NCI-H69 (cell line): Measurements from ENCODE around the gene DDX1.

Experiments used
- DNase-seq: peaks from one replicate; lab custom pipeline; 2025; lab: John Stamatoyannopoulos, UW

Gene DDX1

GRCh38 chr2:15562354-15563031 lies 29.2 kb upstream of the DDX1 start:
- DNase-seq: no peak

GRCh38 chr2:15563227-15564100 lies 28.2 kb upstream of the DDX1 start:
- no peak for DNase-seq

GRCh38 chr2:15565392-15565791 lies 26.3 kb upstream of the DDX1 start:
- DNase-seq: no peak

- DNase-seq: no peak
Observed at GRCh38 chr2:15565994-15566671, 25.5 kb upstream of the DDX1 start.

- DNase-seq: no peak
Observed at GRCh38 chr2:15566912-15567311, 24.8 kb upstream of the DDX1 start.

- no peak for DNase-seq
Observed at GRCh38 chr2:15568874-15569273, 22.8 kb upstream of the DDX1 start.

GRCh38 chr2:15570104-15570503 lies 21.6 kb upstream of the DDX1 start:
- DNase-seq: no peak

- no peak for DNase-seq
Observed at GRCh38 chr2:15571729-15572128, 19.9 kb upstream of the DDX1 start.

GRCh38 chr2:15577071-15577735 lies 14.5 kb upstream of the DDX1 start:
- DNase-seq: peak; percentile 79

GRCh38 chr2:15579641-15580040 lies 12.0 kb upstream of the DDX1 start:
- no peak for DNase-seq

- DNase-seq: no peak
Observed at GRCh38 chr2:15580451-15580850, 11.2 kb upstream of the DDX1 start.

GRCh38 chr2:15582710-15583357 lies 8.8 kb upstream of the DDX1 start:
- no peak for DNase-seq

GRCh38 chr2:15583826-15584225 lies 7.8 kb upstream of the DDX1 start:
- DNase-seq: no peak

GRCh38 chr2:15584316-15584715 lies 7.4 kb upstream of the DDX1 start:
- no peak for DNase-seq

- DNase-seq: no peak
Observed at GRCh38 chr2:15584767-15585469, 6.8 kb upstream of the DDX1 start.

- DNase-seq: peak; percentile 65
Observed at GRCh38 chr2:15588329-15588919, 3.2 kb upstream of the DDX1 start.

GRCh38 chr2:15591373-15591691 lies 336 bp upstream of the DDX1 start:
- no peak for DNase-seq

GRCh38 chr2:15593327-15593705 lies 1.6 kb downstream of the DDX1 start:
- DNase-seq: no peak

GRCh38 chr2:15594291-15595256 lies 2.9 kb downstream of the DDX1 start:
- no peak for DNase-seq
